ENCODE results near the gene GAST. TPM values are rescaled to one million over a fixed set of nuclear protein-coding genes. Genes with fewer than 3 reads are reported as not detected.

GAST gene
- total RNA-seq, 1 donor from 2014 or later: not detected

- H3K27me3 Mint-ChIP-seq (ENCODE audit: unreplicated experiment): peaks cover 3% of the 10 kb centered on the region
- no peak overlapping the region for H3K27ac Mint-ChIP-seq (ENCODE audit: unreplicated experiment)
- TF ChIP-seq CTCF (IDR thresholded peaks at IDR 0.05): no peak
- no peak for DNase-seq (ENCODE audit: extremely low spot score, unreplicated experiment)
- no peak overlapping the region for H3K4me3 Mint-ChIP-seq (ENCODE audit: unreplicated experiment)
- peaks cover 6% of the 10 kb centered on the region for H3K9me3 Mint-ChIP-seq (ENCODE audit: unreplicated experiment)
- H3K36me3 Mint-ChIP-seq (ENCODE audit: unreplicated experiment): no peaks in the 10 kb centered on the region
- H3K4me1 Mint-ChIP-seq (ENCODE audit: unreplicated experiment): peaks cover 8% of the 10 kb centered on the region
Measured at GRCh38 chr17:41705271-41705991, 6.7 kb upstream of the GAST start.

- Mint-ChIP-seq H3K36me3 (ENCODE audit: unreplicated experiment) (no peaks in the 10 kb centered on the region), H3K4me3 (ENCODE audit: unreplicated experiment) (no peak overlapping the region), H3K27me3 (ENCODE audit: unreplicated experiment) (no peaks in the 10 kb centered on the region), H3K9me3 (ENCODE audit: unreplicated experiment) (peaks cover 6% of the 10 kb centered on the region), H3K4me1 (ENCODE audit: unreplicated experiment) (peaks cover 8% of the 10 kb centered on the region), H3K27ac (ENCODE audit: unreplicated experiment) (no peak overlapping the region)
- TF ChIP-seq CTCF (IDR thresholded peaks at IDR 0.05): no peak
- no peak for DNase-seq (ENCODE audit: extremely low spot score, unreplicated experiment)
Measured at GRCh38 chr17:41707803-41708669, 4.1 kb upstream of the GAST start.

- H3K27ac Mint-ChIP-seq (ENCODE audit: unreplicated experiment): no peak overlapping the region
- no peaks in the 10 kb centered on the region for H3K36me3 Mint-ChIP-seq (ENCODE audit: unreplicated experiment)
- DNase-seq (ENCODE audit: extremely low spot score, unreplicated experiment): no peak
Measured at GRCh38 chr17:41710472-41711090, 1.6 kb upstream of the GAST start.

GRCh38 chr17:41717408-41718286 is 5.5 kb downstream of the GAST start:
- Mint-ChIP-seq H3K36me3 (ENCODE audit: unreplicated experiment) (no peaks in the 10 kb centered on the region), H3K4me1 (ENCODE audit: unreplicated experiment) (no peaks in the 10 kb centered on the region), H3K27ac (ENCODE audit: unreplicated experiment) (no peak overlapping the region), H3K4me3 (ENCODE audit: unreplicated experiment) (no peak overlapping the region), H3K9me3 (ENCODE audit: unreplicated experiment) (no peaks in the 10 kb centered on the region), H3K27me3 (ENCODE audit: unreplicated experiment) (peaks cover 29% of the 10 kb centered on the region)
- no peak for DNase-seq (ENCODE audit: extremely low spot score, unreplicated experiment)
- TF ChIP-seq CTCF (IDR thresholded peaks at IDR 0.05): no peak

More at GRCh38 chr17:41710472-41711090, 1.6 kb upstream of the GAST start:
- H3K9me3 Mint-ChIP-seq (ENCODE audit: unreplicated experiment): peaks cover 6% of the 10 kb centered on the region
- no peak overlapping the region for H3K4me3 Mint-ChIP-seq (ENCODE audit: unreplicated experiment)
- H3K4me1 Mint-ChIP-seq (ENCODE audit: unreplicated experiment): peaks cover 1% of the 10 kb centered on the region
- H3K27me3 Mint-ChIP-seq (ENCODE audit: unreplicated experiment): no peaks in the 10 kb centered on the region
- TF ChIP-seq CTCF (IDR thresholded peaks at IDR 0.05): no peak
